NK-92 (cell line): ENCODE results near the gene JAG2.

Source experiments
- DNase-seq: peaks from one replicate; lab custom pipeline; 2025; ENCODE audit not compliant: unreplicated experiment; lab: John Stamatoyannopoulos, UW

JAG2 gene

GRCh38 chr14:105151838-105152793 lies 16.5 kb downstream of the JAG2 start:
- DNase-seq = no peak

DNA sequence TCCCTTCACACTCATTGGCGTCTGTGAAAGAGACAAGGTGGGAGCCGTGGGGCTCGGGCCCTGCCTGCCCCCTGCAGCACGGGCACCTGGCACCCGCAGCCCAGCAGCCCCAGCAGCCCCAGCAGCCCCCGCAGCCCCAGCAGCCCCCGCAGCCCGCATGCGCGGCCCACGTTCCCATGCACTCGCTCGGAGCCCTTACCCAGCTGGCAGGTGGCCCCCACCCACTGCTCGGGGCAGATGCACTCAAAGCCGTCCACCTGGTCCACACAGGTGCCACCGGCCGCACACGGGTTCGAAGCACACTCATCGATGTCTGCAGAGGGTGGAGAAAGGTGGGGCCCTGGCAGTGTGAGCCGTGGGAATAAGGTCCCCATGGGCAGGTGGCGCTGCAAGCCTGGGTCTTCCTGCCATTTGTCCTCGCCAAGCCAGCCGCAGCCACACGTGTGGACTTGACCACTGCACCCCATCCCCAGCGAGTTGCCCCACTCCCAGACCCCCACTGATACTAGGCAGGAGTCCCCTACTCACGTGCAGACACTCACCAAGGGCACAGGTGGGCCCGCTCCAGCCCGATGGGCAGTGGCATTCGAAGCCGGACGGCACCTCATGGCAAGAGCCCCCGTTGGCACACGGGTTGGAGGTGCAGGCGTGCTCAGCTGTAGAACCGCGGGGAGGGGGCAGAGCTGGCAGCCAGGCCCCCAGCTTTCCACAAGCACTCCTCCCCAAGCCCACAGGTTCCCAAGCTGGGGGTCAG lies 17.3 kb downstream of the JAG2 start:
- DNase-seq = no peak

GRCh38 chr14:105150368-105151083 lies 18.1 kb downstream of the JAG2 start:
- no peak for DNase-seq

DNA sequence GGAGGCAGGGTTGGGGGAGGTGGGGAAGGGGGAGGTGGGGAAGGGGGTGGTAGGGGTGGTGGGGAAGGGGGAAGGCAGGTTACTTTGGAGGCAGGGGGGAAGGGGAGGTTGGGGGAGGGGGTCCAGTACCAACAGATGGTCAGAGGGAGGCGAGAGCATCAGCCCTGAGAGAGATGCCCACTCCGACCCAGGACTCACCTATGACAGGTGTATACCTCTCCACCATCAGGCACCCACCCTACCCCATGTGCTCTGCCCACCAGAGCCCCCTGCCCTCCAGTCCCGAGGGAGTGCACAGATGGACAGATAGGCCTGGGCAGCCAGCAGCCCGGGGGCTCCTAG lies 18.6 kb downstream of the JAG2 start:
- no peak for DNase-seq

DNA sequence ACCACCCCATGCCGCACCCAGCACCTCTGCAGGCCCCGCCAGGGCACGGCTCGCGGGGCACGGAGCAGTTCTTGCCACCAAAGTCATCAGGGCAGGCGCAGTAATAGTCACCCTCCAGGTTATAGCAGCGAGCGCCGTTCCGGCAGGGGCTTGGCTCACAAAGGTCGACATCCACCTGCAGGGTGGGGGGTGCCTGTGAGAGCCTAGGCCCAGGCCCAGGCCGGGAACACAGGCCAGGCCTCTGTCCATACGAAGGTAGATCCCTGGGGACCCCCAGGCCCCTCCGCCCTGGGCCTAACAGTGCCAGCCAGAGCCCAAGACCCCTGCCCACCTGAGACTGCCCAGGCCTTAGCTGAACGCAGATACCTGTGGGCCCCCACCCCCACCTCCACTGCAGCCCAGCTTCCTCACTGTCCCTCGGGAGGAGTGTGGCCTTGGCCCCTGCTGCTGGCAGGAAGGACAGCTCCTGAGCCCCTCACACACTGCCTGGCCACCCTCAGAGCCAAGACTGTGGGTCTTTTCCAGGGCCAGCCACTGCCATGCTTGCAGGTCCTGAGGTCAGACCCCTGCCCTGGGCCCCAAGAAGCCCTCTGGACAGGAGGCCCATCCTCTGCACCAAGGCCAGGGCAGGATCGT lies 19.3 kb downstream of the JAG2 start:
- DNase-seq = no peak

DNA sequence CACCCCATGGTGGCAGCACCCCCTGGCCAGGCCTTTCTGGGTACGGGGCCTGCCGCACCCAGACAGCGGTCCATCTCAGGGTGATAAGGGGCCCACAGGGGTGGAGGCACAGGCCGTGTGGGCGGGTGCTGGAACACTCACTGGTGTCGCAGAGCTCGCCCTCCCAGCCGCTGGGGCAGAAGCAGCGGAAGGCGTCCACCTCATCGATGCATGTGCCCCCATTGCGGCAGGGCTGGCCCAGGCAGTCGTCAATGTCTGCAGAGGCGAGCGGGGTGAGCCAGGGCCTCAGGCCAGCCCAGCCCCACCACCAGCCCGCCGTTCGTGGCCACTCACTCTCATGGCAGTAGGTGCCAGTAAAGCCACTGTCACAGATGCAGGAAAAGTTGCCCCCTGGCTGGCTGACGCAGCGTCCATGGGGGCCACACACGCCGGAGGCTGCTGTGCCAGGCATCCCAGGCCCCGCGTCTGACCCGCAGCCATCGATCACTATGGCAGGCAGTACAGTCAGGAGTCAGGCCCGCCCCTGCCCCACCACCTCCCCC lies 19.9 kb downstream of the JAG2 start:
- DNase-seq = no peak

DNA sequence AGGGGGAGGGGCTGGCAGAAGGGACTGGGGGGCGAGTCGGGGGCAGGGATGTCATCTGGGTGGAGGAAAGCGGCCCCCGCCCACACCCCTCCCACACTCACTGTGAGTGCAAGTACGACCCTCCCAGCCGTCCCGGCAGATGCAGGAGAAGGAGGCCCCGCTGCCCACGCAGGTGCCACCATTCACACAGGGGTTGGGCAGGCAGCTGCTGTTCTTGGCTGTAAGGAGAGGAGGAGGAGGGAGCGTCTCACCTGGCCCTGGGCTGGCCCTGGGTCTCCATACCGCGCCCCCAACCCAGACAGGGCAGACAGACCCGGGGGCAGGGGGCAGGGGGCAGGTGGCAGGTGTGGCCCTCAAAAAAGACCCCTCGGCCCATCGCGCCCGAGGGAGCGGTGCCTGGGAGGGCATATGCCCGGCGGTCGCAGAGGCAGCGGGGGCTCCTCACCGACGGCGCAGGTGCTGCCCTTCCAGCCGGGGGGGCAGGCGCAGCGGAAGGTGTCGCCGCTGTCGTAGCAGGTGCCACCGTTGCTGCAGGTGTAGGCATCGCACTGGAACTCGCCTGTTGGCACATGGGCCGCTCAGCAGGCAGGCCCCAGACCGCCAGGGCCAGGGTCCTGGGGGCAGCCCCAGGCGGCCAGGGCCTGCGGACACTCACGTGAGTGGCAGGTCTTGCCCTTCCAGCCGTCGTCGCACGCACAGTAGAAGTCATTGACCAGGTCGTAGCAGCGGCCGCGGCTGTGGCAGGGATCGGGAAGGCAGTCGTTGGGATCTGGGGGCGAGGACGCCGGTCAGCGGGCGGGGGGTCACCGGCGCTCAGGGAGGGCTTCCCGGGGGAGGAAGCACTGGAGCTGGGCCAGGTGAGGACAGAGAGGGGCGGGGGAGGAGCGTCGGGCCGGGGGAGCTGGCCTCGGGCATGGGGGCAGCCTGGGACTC lies 20.6 kb downstream of the JAG2 start:
- DNase-seq = no peak

DNA sequence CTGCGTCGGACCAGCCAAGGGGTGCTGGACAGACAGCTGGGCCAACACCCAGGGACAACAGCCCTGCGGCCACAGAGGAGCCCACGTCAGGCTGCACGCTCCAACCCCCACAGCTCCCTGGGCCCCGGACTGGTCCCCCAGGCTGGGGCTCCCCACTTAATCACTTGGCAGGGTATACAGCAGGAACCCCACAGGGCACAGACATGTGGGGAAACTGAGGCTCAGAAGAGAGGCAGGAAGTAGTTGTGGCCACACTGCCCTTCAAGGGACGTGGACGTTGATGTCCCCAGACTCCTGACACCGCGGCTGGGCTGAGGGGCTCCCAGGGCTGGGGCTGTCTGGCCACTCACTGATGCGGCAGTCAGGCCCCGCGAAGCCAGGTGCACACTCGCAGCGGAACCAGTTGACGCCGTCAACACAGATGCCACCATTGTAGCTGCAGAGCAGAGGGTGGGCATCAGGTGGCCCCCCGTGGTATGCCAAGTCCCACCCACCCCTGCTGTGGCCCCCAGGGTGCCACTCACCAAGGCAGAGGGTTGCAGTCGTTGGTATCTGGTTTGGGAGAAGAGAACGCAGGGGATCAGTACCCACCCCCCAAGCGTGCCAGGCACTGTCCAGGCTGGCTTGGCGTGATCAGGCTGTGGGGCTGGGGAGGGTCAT lies 21.5 kb downstream of the JAG2 start:
- no peak for DNase-seq

DNA sequence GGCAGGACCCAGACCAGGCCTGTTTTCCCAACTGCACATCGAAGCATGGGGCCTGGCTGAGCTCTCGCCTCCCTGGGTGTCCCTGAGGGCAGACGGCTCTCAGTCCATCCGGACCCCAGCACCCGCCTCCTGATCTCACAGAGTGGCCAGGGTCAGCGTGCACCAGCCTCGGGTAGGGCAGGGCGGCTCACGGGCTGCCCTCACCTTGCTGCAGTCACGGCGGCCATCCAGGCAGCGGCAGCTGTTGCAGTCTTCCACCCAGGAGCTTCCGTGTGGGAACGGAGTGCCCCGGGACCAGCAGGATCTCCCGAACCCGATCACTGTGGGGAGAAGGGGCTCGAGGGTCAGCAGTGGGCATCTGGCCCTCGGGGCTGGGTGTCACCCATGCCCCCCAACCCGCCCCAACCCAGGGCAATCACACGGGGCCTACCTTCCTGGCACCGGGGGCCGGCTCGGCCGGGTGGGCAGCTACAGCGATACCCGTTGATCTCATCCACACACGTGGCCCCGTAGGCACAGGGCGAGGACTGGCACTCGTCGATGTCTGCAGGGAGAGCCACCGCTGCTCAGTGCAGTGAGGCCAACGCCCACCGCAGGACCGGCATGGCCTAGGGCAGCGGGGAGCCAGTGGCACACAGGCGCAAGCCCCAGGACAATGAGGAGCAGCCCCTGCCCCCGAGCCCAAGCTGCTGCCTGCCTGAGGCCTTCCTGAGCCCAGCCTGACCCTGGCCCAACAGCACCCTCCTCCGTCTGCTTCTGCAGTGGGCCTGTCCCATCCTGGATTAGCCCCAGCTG lies 22.2 kb downstream of the JAG2 start:
- DNase-seq = no peak

DNA sequence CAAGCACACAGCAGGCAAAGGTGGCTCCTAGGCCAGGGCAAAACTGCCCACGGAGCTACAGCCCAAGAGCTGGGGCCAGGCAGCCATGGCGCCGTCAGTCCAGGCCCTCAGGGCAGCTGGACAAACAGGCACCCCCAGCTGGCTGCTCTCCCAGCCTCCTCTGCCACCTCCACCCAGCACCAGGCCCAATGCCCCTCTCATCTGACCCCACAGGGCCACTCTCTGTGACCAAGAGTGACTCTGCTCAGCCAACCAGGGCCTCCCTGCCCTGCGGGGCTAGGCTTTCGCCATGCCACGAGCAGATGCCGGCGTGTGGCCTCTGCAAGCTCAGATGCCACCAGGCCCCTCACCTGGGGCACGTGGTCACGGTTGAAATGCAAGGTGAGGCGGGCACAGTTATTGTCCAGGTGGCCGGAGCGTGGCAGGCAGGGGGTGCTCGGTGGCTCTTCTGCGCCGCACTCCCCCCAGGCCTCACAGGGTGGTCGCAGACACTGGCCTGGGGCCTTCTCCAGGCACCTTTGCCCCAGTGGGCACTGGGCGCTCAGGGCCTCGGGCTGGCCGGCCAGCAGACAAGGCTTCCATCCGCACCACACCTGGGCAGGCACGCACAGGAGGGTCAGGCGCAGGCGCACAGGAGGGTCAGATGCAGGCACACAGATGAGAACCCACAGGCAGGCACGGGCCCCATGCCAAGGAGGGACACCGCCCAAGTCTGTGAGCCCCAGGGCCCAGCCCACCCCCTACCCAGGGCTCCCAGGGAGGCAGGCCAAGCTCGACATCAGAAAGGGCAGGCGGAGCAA lies 23.0 kb downstream of the JAG2 start:
- DNase-seq = no peak

DNA sequence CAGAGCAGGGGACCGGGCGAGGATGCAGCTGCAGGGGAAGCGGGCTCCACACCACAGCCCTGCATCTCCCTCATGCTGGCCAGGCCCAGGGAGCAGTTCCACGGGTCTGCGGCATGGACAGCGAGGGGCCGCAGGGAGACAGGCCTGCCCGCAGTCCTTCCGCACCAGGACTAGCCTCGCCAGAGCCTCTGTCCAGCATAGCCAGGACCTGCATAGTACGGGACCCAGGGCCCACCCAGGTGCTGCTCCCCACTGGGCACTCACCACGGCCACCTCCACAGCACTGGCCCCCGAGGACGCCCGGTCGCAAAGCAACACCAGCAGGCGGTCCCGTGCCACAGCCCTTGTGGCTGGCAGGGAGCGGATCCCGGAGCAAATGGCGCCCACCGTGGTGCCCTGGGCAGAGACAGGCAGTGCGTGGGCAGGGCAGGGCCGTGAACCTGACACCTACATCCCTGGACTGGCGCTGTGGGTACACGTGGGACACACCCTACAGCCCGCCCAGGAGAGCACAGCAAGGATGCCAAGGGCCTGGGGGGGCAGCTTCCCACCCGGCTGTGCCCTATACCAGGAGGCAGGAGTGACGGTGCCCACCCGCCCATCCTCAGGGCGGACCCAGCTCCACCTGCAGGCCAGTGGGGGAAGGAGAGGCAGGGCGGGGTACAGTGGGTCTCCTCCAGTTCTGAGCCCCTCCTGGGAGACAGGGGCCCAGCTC lies 23.8 kb downstream of the JAG2 start:
- DNase-seq = no peak

GRCh38 chr14:105144026-105144665 lies 24.4 kb downstream of the JAG2 start:
- DNase-seq = no peak

DNA sequence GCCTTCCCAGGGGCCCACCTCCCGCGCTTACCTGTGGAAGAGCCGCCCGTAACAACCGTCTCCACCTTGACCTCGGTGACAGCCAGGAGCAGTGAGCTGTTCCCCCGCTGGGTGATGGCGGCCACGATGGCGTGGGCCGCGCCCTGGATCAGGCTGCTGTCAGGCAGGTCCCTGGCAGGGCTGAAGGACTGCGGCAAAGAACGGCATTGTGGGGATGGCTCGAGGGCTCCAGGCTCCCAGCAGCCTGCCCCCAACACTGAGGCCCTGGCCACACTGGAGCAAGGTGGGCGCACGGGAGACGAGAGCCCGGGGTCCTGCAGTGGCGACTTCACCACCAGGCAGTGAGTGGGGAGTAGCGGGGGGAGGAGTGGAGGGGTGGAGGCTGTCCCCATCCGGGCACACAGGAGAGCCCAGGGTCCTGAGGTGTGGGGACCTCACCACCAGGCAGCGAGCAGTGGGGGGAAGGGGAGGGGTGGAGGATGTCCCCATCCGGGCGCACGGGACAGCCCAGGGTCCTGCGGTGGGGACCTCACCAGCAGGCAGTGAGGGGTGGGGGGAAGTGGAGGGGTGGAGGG lies 25.0 kb downstream of the JAG2 start:
- no peak for DNase-seq

GRCh38 chr14:105142651-105143450 lies 25.7 kb downstream of the JAG2 start:
- no peak for DNase-seq

DNA sequence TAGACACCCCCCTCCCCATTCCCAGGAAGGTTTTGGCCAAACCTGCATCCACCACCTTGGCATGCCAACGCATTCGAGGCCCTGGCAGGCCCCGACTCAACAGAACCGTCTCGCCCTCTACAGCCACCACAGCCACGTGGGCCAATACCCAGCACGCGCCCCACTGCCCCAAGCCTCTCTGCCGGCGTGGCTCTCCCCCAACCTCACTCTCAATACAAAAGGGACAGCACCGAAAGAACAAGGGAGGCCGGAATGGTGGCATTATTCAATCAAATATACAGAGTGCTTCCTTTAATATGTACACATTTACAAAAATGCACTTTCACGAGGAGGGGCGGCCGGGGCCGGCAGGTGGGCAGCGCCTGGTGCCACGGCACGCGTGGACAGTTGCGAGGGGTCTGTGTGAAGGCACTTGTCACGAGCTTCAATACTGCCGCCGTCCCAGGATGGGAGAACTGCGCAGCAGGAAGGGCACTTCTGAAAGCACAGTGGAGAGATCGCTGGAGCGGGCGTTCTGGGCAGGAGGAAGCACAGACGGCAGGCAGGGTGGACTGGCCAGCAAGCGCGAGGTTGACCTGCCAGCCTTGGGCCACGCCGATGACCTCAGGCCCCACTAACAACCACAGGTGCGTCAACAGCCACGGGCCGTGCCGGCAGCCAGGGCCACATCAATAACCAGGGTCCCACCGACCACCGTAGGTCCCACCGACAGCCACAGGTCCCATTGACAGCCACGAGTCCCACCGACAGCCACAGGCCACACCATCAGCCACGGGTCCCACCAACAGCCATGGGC lies 26.9 kb downstream of the JAG2 start:
- no peak for DNase-seq
